Stimulated activated CD4-positive, alpha-beta T cell treated with anti-CD3 and anti-CD28 coated beads, Interleukin-2, amount 100 ng/mL, for 4 hours (primary cell): ENCODE results near the gene RPUSD1.
"Not testable (repeated sequence)": the region's sequence is repeated elsewhere in the genome, so short reads cannot be mapped to it uniquely, and the experiment has no call there.

Experiments
- DNase-seq: peaks from one replicate; pipeline ENCODE4 v3.0.0-alpha.2; 2020; ENCODE audit warnings: low read depth

The RPUSD1 gene

GRCh38 chr16:787978-788398, at the start of gene RPUSD1:
TSS of gene RPUSD1 (minus strand) at chr16:788381. CDS start at chr16:787737, 644 bp downstream.
- DNase-seq, result no peak

- DNase-seq, result not testable (repeated sequence)
Observed at GRCh38 chr16:836822-837221, 48.6 kb upstream of the RPUSD1 start.

DNA sequence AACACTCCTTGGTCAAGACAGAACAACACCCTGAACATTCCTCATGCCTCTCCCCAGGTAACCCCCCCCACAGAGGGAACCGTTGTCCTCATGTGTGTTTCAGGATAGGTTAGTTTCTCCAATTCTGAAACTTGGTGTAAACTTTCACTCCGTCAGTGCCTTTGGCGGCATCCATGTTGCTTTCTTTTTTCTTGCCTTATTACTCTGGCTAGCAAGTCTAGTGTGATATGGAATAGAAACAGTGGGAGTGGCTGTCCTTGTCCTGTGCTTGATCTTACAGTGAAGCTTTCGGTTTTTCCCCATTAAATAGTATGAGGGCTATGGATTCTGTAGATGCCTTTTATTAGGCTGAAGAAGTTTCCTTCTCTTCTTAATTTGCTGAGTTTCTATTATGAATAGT, 48.0 kb upstream of the RPUSD1 start:
- DNase-seq, result no peak

GRCh38 chr16:835373-835772, 47.2 kb upstream of the RPUSD1 start:
- DNase-seq, result no peak

DNA sequence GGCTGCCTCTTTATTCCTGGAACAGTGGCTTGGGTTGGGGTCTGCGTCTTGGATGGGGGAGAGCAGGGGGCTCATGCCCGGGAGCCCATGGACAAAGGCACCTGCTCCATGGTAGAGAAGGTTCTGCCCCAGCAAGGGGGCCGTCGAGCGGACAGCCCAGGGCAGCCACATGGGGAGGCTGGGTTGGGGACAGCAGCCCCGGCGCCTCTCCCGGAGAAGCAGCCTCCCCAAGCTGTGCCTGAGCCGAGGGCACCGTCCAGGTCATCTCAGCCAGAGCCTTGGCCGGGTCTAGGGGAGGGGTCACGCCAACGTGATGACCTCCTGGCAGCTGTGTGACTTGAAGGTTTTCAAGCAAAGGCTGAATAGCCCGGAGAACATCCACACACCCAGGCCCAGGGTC, 45.2 kb upstream of the RPUSD1 start:
- DNase-seq, result no peak

DNA sequence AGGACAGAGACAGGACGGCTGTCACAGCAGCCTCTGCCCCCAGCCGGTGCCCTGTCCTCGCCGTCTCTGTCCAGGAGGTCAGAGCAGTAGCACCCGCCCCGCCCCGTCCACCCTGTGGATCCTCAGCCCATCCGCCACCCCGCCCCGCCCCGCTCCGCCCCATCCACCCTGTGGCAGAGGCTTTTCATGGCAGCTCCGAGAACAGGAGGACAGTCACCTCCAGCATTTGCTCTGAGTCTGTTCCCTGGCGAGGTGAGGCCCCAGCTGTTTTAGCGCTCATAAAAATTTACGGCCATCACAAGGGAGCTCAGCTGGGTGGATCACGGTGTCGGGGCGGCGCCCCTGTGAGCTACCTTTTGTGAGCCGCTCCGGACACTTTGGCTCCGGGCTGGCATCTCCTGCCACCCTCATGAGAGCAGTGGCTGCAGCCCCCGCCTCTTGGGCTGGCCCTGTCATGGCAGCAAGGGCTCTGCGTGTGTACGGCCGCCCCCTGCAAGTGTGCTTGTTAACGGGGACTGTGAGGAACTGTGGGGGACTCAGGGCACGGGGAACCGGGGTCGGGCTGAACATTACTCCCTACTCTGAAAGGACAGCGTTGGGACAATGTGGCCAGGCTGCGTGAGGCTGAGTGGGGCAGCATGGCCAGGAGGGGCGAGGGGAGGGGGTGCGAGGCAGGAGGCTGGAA, 44.6 kb upstream of the RPUSD1 start:
- no peak for DNase-seq

DNA sequence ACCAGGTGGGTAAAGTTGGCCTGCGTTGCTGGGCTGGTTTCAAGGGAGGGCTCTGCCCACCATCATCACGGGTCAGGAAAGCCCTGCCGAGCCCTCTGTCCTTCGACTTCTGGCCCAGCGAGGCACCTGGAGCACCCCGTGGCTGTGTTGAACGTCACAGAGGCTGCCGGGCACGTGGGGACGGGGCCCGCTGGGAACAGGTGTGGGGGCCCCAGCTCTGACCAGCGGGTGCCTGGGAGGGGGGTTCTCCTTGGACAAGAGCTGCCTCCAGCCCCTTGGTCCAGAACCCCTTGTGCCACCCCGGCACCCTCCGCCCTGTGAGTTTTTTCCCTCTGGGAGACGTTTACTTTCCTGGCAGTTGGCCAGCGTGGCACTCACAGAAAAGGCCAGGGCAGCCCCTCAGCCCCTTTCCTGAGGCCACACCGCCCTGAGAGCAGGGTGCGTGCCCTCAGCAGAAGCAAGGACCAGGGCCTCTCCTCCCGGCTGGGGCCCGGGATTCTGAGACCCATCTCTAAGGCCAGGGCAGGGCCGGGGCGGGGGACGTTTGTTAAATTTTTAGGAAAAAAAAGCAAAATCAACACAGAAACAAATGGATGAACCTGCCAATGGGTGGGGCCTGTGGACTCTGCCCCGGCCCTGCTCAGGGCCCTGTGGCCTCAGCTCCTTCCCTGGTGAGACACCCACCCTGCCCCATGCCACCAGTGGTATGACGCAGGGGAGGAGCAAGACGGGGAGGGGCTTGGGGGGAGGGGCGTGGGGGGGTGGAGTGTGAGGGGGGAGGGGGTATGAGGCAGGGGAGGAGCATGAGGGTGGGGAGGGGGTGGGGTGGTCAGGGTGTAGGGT, 43.6 kb upstream of the RPUSD1 start:
- DNase-seq, result no peak

GRCh38 chr16:830871-831570, 42.8 kb upstream of the RPUSD1 start:
- DNase-seq, result no peak

GRCh38 chr16:830107-830870, 42.1 kb upstream of the RPUSD1 start:
- DNase-seq, result no peak

DNA sequence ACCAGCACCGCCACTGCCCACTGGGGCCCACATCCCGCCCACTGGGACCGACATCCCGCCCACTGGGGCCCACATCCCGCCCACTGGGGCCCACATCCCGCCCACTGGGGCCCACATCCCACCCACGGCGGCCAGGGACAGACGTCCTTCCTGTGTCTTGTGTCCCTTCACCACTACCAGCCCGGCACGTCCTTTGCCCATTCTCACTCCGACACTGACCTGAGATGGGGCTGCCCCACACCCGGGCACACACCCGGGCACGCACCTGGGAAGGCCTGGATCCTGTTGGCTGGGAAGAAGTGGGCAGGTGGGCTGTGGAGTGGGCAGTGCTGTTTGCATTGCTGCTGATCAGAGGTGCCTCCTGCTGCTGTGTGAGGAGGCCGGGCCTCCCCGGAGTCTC, 40.7 kb upstream of the RPUSD1 start:
- DNase-seq, result no peak

GRCh38 chr16:827513-827912, 39.3 kb upstream of the RPUSD1 start:
- no peak for DNase-seq

DNA sequence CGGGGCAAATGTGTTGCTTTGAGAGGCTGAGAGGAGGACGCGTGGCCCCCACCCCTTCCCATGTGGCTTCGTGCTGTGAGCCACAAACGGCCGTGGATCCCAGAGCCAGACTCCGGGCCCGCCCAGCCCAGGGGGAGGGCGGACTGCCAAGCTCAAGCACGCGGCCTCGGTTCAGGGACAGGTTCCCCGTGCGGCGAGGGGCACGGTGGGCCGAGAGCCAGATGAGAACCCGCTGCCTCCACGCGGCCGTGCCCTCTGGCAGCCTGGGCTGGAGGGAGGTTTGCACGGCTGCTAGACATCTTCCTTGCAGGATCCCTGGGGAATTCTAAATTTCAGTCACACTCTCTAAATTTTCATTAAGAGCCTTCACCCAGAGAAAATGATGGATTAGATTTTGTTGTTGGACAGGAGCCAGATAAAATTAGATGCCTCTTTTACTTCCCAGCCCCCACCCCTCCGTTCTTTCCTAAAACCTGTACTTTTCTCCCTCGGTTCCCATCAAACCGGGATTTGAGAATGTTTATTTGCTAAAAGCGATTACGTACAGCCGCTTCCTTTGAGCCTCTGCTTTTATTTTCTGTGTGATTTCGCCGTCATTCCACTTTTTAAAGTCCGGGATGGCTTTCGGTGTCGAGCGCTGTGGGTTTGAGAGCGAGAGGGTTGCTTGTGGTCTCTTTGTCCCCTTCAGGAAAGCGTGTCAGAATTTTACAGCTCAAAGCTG, 37.3 kb upstream of the RPUSD1 start:
- DNase-seq, result no peak

GRCh38 chr16:824601-825000, 36.4 kb upstream of the RPUSD1 start:
- no peak for DNase-seq

DNA sequence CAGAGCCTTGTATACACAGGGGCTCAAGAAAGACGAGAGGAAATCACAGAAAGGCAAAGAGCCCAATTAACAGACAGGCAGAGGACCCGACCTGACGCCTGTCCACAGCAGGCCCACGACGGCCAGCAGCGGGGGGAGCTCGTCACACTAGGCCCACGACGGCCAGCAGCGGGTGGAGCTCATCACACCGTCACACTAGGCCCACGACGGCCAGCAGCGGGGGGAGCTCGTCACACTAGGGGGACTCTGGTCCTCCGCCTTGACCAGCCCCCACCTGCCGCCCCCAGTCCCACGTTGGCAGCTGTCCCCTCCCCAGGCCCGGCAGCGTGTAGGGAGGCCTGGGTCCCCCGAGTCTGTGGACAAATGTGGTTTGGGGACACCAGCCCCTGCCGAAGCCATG, 36.0 kb upstream of the RPUSD1 start:
- no peak for DNase-seq

GRCh38 chr16:822909-823297, 34.7 kb upstream of the RPUSD1 start:
- DNase-seq, result no peak

GRCh38 chr16:822174-822908, 34.2 kb upstream of the RPUSD1 start:
- no peak for DNase-seq

- no peak for DNase-seq
Observed at GRCh38 chr16:821751-822150, 33.6 kb upstream of the RPUSD1 start.

DNA sequence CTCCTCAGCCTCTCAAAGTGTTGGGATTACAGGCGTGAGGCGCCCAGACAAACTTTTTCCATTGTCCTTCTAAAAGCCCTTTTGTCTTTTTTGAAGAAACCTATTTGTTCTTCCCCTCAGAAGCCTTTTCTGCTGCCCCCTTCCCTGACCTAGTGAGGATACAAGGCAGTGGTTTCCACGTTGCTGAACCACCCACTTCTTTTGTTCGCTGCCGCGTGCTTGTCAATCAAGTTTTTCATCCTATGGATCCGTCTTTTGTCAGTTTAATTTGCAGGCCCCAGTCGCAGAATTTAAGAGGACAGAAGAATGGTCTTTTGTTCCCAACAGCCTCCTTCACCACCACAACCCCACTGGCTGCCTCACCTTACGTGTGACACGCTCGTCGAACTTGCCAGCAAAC, 32.6 kb upstream of the RPUSD1 start:
- DNase-seq, result no peak

DNA sequence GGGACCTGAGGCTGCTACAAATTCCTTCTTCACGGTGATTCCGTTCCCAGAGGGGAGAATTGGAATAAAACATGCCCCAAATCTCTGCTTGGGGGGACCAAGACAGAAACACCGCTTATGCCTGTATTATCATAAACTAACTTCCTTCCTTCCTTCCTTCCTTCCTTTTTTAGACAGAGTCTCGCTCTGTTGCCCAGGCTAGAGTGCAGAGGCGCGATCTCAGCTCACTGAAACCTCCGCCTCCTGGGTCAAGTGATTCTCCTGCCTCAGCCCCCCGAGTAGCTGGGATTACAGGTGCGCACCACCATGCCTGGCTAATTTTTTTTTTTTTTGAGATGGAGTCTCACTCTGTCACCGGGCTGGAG, 31.8 kb upstream of the RPUSD1 start:
- not testable (repeated sequence) for DNase-seq

GRCh38 chr16:819336-820043, 31.3 kb upstream of the RPUSD1 start:
- DNase-seq, result no peak
